ENCODE results near the gene PAQR8.

DNA sequence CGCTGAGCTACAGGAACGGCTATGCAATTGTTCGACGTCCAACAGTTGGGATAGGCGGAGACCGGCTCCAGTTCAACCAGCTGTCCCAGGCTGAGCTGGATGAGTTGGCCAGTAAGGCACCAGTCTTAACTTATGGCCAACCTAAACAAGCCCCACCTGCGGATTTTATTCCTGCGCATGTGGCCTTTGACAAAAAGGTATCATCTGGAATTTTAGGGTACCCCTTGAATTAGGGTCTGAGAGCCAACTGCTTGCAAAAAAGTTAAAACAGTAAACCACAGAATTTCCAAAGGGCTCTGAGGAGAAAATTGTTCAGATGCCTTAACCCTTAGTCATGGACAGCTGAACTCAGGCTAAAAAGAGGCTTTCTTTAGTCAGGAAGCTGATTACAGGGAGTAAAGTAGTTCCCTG is 62.0 kb downstream of the PAQR8 start:
- TF ChIP-seq, protein P1, sequence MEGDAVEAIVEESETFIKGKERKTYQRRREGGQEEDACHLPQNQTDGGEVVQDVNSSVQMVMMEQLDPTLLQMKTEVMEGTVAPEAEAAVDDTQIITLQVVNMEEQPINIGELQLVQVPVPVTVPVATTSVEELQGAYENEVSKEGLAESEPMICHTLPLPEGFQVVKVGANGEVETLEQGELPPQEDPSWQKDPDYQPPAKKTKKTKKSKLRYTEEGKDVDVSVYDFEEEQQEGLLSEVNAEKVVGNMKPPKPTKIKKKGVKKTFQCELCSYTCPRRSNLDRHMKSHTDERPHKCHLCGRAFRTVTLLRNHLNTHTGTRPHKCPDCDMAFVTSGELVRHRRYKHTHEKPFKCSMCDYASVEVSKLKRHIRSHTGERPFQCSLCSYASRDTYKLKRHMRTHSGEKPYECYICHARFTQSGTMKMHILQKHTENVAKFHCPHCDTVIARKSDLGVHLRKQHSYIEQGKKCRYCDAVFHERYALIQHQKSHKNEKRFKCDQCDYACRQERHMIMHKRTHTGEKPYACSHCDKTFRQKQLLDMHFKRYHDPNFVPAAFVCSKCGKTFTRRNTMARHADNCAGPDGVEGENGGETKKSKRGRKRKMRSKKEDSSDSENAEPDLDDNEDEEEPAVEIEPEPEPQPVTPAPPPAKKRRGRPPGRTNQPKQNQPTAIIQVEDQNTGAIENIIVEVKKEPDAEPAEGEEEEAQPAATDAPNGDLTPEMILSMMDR (IDR thresholded peaks at IDR 0.05), result no peak
- no peak for TF ChIP-seq POLR2A (IDR thresholded peaks at IDR 0.05)

Measured in heart left ventricle (tissue), 13 donors.